Activated T-cell treated with anti-CD3 and anti-CD28 coated beads, Interleukin-2, amount 50 U/mL, for 72 hours (primary cell): Measurements from ENCODE around the gene BIN2. TPM values are rescaled to one million over a fixed set of nuclear protein-coding genes. Genes with fewer than 3 reads are reported as not detected.
"Not testable (repeated sequence)": the region's sequence is repeated elsewhere in the genome, so short reads cannot be mapped to it uniquely, and the experiment has no call there.

Experiments used
- ATAC-seq, 2 donors: fragments of 150-1000 bp; cut with Tn5 transposase; replicated peaks in 1 of 2; 2 replicates each; pipeline ENCODE4 v1.10.0; 2021; ENCODE audit warnings: moderate library complexity in 2 of 2, mild to moderate bottlenecking in 1 of 2
- DNase-seq, 2 donors: peaks; one replicate each; pipeline ENCODE4 v3.0.0; 2021 to 2022; ENCODE audit warnings: mixed read lengths in 1 of 2
- H3K27ac Mint-ChIP-seq: one replicate; pipeline ENCODE4 v1.8.0; 2022; ENCODE audit warnings: mild to moderate bottlenecking, moderate library complexity, mixed read lengths
- H3K27me3 Mint-ChIP-seq: one replicate; pipeline ENCODE4 v1.8.0; 2022; ENCODE audit warnings: low read depth, mixed read lengths
- H3K36me3 Mint-ChIP-seq, 2 donors: one replicate each; pipeline ENCODE4 v1.8.0; 2022; ENCODE audit warnings: mixed read lengths in 2 of 2, mild to moderate bottlenecking in 1 of 2; ENCODE audit not compliant: insufficient read depth in 2 of 2
- H3K4me1 Mint-ChIP-seq: one replicate; pipeline ENCODE4 v1.8.0; 2022; ENCODE audit warnings: low read depth, mixed read lengths
- H3K4me3 Mint-ChIP-seq, 2 donors: one replicate each; pipeline ENCODE4 v1.8.0; 2022; ENCODE audit warnings: mild to moderate bottlenecking in 2 of 2, mixed read lengths in 2 of 2, moderate library complexity in 2 of 2
- H3K9me3 Mint-ChIP-seq, 2 donors: one replicate each; pipeline ENCODE4 v1.8.0; 2022; ENCODE audit warnings: mixed read lengths in 2 of 2
- total RNA-seq, 2 donors: library from RNA; stranded (reverse); gene quantifications; one replicate each; pipeline ENCODE4 v1.2.3, GENCODE V29; 2022

Gene BIN2
- total RNA-seq, 2 donors from 2014 or later: 102 to 104 TPM

GRCh38 chr12:51337336-51337735 lies 13.4 kb upstream of the BIN2 start:
- peaks cover 13% of the 10 kb centered on the region for H3K4me1 Mint-ChIP-seq
- not testable (repeated sequence) for H3K4me3 Mint-ChIP-seq, H3K36me3 Mint-ChIP-seq, H3K9me3 Mint-ChIP-seq, H3K27me3 Mint-ChIP-seq, ATAC-seq, H3K27ac Mint-ChIP-seq, DNase-seq

GRCh38 chr12:51335931-51336330 lies 12.0 kb upstream of the BIN2 start:
- Mint-ChIP-seq H3K4me3 (no peak overlapping the region), H3K27me3 (no peaks in the 10 kb centered on the region), H3K27ac (no peak overlapping the region), H3K4me1 (no peaks in the 10 kb centered on the region), H3K36me3 (no peaks in the 10 kb centered on the region), H3K9me3 (no peaks in the 10 kb centered on the region)
- DNase-seq (no peak), ATAC-seq (no peak)

- Mint-ChIP-seq H3K27ac (no peak overlapping the region), H3K27me3 (no peaks in the 10 kb centered on the region), H3K36me3 (no peaks in the 10 kb centered on the region), H3K4me1 (peaks cover 5% of the 10 kb centered on the region), H3K9me3 (no peaks in the 10 kb centered on the region), H3K4me3 (no peak overlapping the region)
- ATAC-seq (no peak), DNase-seq (no peak)
These were observed 10.8 kb upstream of the BIN2 start for GRCh38 chr12:51334764-51335163.

GRCh38 chr12:51333536-51333935 lies 9.6 kb upstream of the BIN2 start:
- Mint-ChIP-seq H3K4me3 (no peak overlapping the region), H3K4me1 (peaks cover 17% of the 10 kb centered on the region), H3K27me3 (no peaks in the 10 kb centered on the region), H3K9me3 (no peaks in the 10 kb centered on the region), H3K36me3 (no peaks in the 10 kb centered on the region), H3K27ac (no peak overlapping the region)
- ATAC-seq: no peak
- DNase-seq: no peak

GRCh38 chr12:51330186-51330585 lies 6.2 kb upstream of the BIN2 start:
- Mint-ChIP-seq H3K27ac (peak overlapping the region; percentile 58), H3K36me3 (no peaks in the 10 kb centered on the region), H3K27me3 (no peaks in the 10 kb centered on the region), H3K4me1 (peaks cover 46% of the 10 kb centered on the region), H3K9me3 (no peaks in the 10 kb centered on the region), H3K4me3 (peak overlapping the region; percentile 58 to 66)
- DNase-seq (no peak), ATAC-seq (no peak)

- ATAC-seq: peak in 1 of 2 donors; percentile 28
- no peaks in the 10 kb centered on the region for H3K9me3 Mint-ChIP-seq
These were observed 5.8 kb upstream of the BIN2 start for GRCh38 chr12:51329742-51330141.

GRCh38 chr12:51328587-51328986 lies 4.6 kb upstream of the BIN2 start:
- H3K27ac Mint-ChIP-seq: peak overlapping the region; percentile 40
- DNase-seq (no peak), ATAC-seq (no peak)
- H3K36me3 Mint-ChIP-seq: peaks cover 0 to under 1% of the 10 kb centered on the region in 2 donors
- H3K9me3 Mint-ChIP-seq: no peaks in the 10 kb centered on the region
- peaks cover 56% of the 10 kb centered on the region for H3K4me1 Mint-ChIP-seq
- peak overlapping the region; percentile 33 to 58 for H3K4me3 Mint-ChIP-seq
- H3K27me3 Mint-ChIP-seq: no peaks in the 10 kb centered on the region

More at GRCh38 chr12:51329742-51330141, 5.8 kb upstream of the BIN2 start:
- no peak for DNase-seq
- peak overlapping the region; percentile 58 for H3K27ac Mint-ChIP-seq
- no peaks in the 10 kb centered on the region for H3K36me3 Mint-ChIP-seq
- peak overlapping the region; percentile 58 to 66 for H3K4me3 Mint-ChIP-seq
- H3K4me1 Mint-ChIP-seq: peaks cover 51% of the 10 kb centered on the region
- no peaks in the 10 kb centered on the region for H3K27me3 Mint-ChIP-seq

GRCh38 chr12:51326698-51327439 lies 2.9 kb upstream of the BIN2 start:
- H3K36me3 Mint-ChIP-seq: peaks cover 6 to 11% of the 10 kb centered on the region in 2 donors
- H3K9me3 Mint-ChIP-seq: no peaks in the 10 kb centered on the region
- H3K27me3 Mint-ChIP-seq: no peaks in the 10 kb centered on the region
- DNase-seq (no peak), ATAC-seq (no peak)
- H3K4me1 Mint-ChIP-seq: peaks cover 71% of the 10 kb centered on the region
- H3K27ac Mint-ChIP-seq: peak overlapping the region; percentile 97
- H3K4me3 Mint-ChIP-seq: peak overlapping the region; percentile 77 to 87

GRCh38 chr12:51324953-51325352 lies 979 bp upstream of the BIN2 start:
- DNase-seq: no peak
- Mint-ChIP-seq H3K4me1 (peaks cover 87% of the 10 kb centered on the region), H3K4me3 (peak overlapping the region; percentile 49 to 65), H3K9me3 (no peaks in the 10 kb centered on the region), H3K27me3 (no peaks in the 10 kb centered on the region), H3K27ac (peak overlapping the region; percentile 83), H3K36me3 (peaks cover 8 to 17% of the 10 kb centered on the region in 2 donors)
- ATAC-seq: no peak

- peak; percentile 60 to 64 for ATAC-seq
- H3K4me1 Mint-ChIP-seq: peaks cover 86% of the 10 kb centered on the region
These were observed 535 bp downstream of the BIN2 start for GRCh38 chr12:51323317-51323960.

GRCh38 chr12:51322452-51322851 lies 1.5 kb downstream of the BIN2 start:
- Mint-ChIP-seq H3K4me3 (peak overlapping the region; percentile 88 to 95), H3K27ac (peak overlapping the region; percentile 93), H3K4me1 (peaks cover 82% of the 10 kb centered on the region), H3K27me3 (no peaks in the 10 kb centered on the region), H3K9me3 (no peaks in the 10 kb centered on the region), H3K36me3 (peaks cover 11 to 22% of the 10 kb centered on the region in 2 donors)
- ATAC-seq (peak; percentile 18 to 48), DNase-seq (peak; percentile 46 to 71)

More at GRCh38 chr12:51323317-51323960, 535 bp downstream of the BIN2 start:
- no peaks in the 10 kb centered on the region for H3K9me3 Mint-ChIP-seq
- peak overlapping the region; percentile 93 for H3K27ac Mint-ChIP-seq
- peak overlapping the region; percentile 88 to 95 for H3K4me3 Mint-ChIP-seq
- DNase-seq: peak; percentile 62 to 64
- peaks cover 8 to 20% of the 10 kb centered on the region in 2 donors for H3K36me3 Mint-ChIP-seq
- H3K27me3 Mint-ChIP-seq: no peaks in the 10 kb centered on the region

- H3K4me3 Mint-ChIP-seq: peak overlapping the region; percentile 88 to 95
- ATAC-seq (no peak), DNase-seq (no peak)
- no peaks in the 10 kb centered on the region for H3K9me3 Mint-ChIP-seq
- H3K27me3 Mint-ChIP-seq: no peaks in the 10 kb centered on the region
- H3K4me1 Mint-ChIP-seq: peaks cover 77% of the 10 kb centered on the region
- peak overlapping the region; percentile 74 for H3K27ac Mint-ChIP-seq
- H3K36me3 Mint-ChIP-seq: peaks cover 15 to 22% of the 10 kb centered on the region in 2 donors
These were observed 2.1 kb downstream of the BIN2 start for GRCh38 chr12:51321882-51322281.

- DNase-seq (no peak), ATAC-seq (no peak)
- Mint-ChIP-seq H3K36me3 (peaks cover 18 to 24% of the 10 kb centered on the region in 2 donors), H3K4me3 (peak overlapping the region; percentile 88 to 95), H3K9me3 (no peaks in the 10 kb centered on the region), H3K4me1 (peaks cover 74% of the 10 kb centered on the region), H3K27ac (peak overlapping the region; percentile 74), H3K27me3 (no peaks in the 10 kb centered on the region)
These were observed 3.2 kb downstream of the BIN2 start for GRCh38 chr12:51320695-51321320.
